Measurements from ENCODE around the gene P2RX2.

GRCh38 chr12:132630672-132631071 is 12.1 kb downstream of the P2RX2 start:
- TF ChIP-seq CTCF (IDR thresholded peaks at IDR 0.05) (no peak), POLR2A (IDR thresholded peaks at IDR 0.05; ENCODE audit: low read length) (no peak), CHD2 (IDR thresholded peaks at IDR 0.05; ENCODE audit: low read length, partially characterized antibody) (no peak), MAZ (IDR thresholded peaks at IDR 0.05; ENCODE audit: borderline replicate concordance, low read depth, low read length) (no peak), JUN (IDR thresholded peaks at IDR 0.05) (no peak)
- TF ChIP-seq, protein P1, sequence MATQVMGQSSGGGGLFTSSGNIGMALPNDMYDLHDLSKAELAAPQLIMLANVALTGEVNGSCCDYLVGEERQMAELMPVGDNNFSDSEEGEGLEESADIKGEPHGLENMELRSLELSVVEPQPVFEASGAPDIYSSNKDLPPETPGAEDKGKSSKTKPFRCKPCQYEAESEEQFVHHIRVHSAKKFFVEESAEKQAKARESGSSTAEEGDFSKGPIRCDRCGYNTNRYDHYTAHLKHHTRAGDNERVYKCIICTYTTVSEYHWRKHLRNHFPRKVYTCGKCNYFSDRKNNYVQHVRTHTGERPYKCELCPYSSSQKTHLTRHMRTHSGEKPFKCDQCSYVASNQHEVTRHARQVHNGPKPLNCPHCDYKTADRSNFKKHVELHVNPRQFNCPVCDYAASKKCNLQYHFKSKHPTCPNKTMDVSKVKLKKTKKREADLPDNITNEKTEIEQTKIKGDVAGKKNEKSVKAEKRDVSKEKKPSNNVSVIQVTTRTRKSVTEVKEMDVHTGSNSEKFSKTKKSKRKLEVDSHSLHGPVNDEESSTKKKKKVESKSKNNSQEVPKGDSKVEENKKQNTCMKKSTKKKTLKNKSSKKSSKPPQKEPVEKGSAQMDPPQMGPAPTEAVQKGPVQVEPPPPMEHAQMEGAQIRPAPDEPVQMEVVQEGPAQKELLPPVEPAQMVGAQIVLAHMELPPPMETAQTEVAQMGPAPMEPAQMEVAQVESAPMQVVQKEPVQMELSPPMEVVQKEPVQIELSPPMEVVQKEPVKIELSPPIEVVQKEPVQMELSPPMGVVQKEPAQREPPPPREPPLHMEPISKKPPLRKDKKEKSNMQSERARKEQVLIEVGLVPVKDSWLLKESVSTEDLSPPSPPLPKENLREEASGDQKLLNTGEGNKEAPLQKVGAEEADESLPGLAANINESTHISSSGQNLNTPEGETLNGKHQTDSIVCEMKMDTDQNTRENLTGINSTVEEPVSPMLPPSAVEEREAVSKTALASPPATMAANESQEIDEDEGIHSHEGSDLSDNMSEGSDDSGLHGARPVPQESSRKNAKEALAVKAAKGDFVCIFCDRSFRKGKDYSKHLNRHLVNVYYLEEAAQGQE (IDR thresholded peaks at IDR 0.05): no peak

Measured in A549 (cell line).